Osteoblast (primary cell): Measurements from ENCODE around the gene SKIC2. TPM values are rescaled to one million over a fixed set of nuclear protein-coding genes. Genes with fewer than 3 reads are reported as not detected.
A peak's percentile ranks its signal among the peaks of the same experiment; 100 is the strongest.

Experiments used
- DNase-seq: peaks from one replicate; pipeline ENCODE4 v3.0.0; 2011; ENCODE audit warnings: low spot score, mixed read lengths; ENCODE audit not compliant: insufficient read length; ENCODE audit errors: missing footprints
- H2AFZ ChIP-seq: 2 replicates; pipeline ENCODE4 v1.6.0; 2011; ENCODE audit warnings: mild to moderate bottlenecking, low read length
- H3K27ac ChIP-seq: 2 replicates; pipeline ENCODE4 v1.5.1; 2011; ENCODE audit warnings: mild to moderate bottlenecking, low read depth, low read length, moderate library complexity
- H3K27me3 ChIP-seq: 2 replicates; pipeline ENCODE4 v1.6.0; 2012; ENCODE audit warnings: mild to moderate bottlenecking, control low read depth, inconsistent platforms, low read length, moderate library complexity; ENCODE audit not compliant: insufficient read depth
- H3K36me3 ChIP-seq: 2 replicates; pipeline ENCODE4 v1.5.1; 2011; ENCODE audit warnings: mild to moderate bottlenecking, low read length, control low read depth, moderate library complexity; ENCODE audit not compliant: insufficient read depth
- H3K4me1 ChIP-seq: 2 replicates; pipeline ENCODE4 v1.5.1; 2011; ENCODE audit warnings: mild to moderate bottlenecking, low read length, control low read depth, moderate library complexity; ENCODE audit not compliant: insufficient read depth
- H3K4me2 ChIP-seq: 2 replicates; pipeline ENCODE4 v1.6.0; 2011; ENCODE audit warnings: mild to moderate bottlenecking, low read length; ENCODE audit not compliant: insufficient read depth
- H3K4me3 ChIP-seq: fragments of 200-600 bp; sonication (generic); 3 replicates; pipeline ENCODE4 v1.5.1; 2012; ENCODE audit warnings: mild to moderate bottlenecking, low read length, inconsistent platforms; ENCODE audit not compliant: insufficient read depth
- H3K79me2 ChIP-seq: 2 replicates; pipeline ENCODE4 v1.6.0; 2012; ENCODE audit warnings: mild to moderate bottlenecking, low read length, control low read depth, inconsistent platforms; ENCODE audit not compliant: insufficient read depth
- H3K9me3 ChIP-seq: 2 replicates; pipeline ENCODE4 v1.5.1; 2011; ENCODE audit warnings: low read depth, low read length, control low read depth
- H4K20me1 ChIP-seq: 2 replicates; pipeline ENCODE4 v1.6.0; 2012; ENCODE audit warnings: mild to moderate bottlenecking, low read length, control low read depth; ENCODE audit not compliant: insufficient read depth
- total RNA-seq: library from RNA; depleted of rRNA; stranded (reverse); fragments of >200 nt; gene quantifications from 2 replicates; pipeline ENCODE4 v1.2.3, GENCODE V29; 2012
- TF ChIP-seq, protein P1 (sequence below): IDR thresholded peaks from 2 replicates; pipeline ENCODE4 v1.5.1; 2011; ENCODE audit warnings: mild to moderate bottlenecking, low read depth, low read length, moderate library complexity; ENCODE audit errors: extremely low read depth

SKIC2 gene
- total RNA-seq, 1 donor = 42.0 TPM

DNA sequence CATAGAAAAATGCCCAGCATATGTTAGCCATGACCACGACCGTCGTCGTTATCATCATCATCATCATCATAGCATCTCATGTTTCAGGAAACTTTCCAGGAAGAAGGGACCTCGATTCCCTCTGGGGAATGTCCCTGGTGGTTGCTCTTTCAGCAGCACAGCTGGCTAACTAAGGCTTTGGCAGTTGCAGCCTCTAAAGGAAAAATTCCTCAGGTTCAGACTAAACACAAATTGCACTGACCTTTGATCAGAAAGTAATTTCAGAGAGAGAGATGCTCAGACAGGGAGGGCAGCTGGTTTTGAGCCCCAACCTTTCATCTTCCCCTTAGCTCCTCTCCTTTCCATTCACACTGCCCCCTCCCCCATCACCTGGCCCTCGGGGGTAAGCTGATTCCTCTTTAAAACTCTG is 18.7 kb upstream of the SKIC2 start:
- peak overlapping the region; percentile 15 for H2AFZ ChIP-seq
- H3K36me3 ChIP-seq = no peaks in the 10 kb centered on the region
- H3K4me3 ChIP-seq = no peak overlapping the region
- H3K79me2 ChIP-seq = no peaks in the 10 kb centered on the region
- peaks cover 9% of the 10 kb centered on the region for H3K4me1 ChIP-seq
- H4K20me1 ChIP-seq = no peaks in the 10 kb centered on the region
- no peak overlapping the region for H3K27ac ChIP-seq
- peak; percentile 83 for DNase-seq
- H3K27me3 ChIP-seq = peaks cover 5% of the 10 kb centered on the region
- no peaks in the 10 kb centered on the region for H3K9me3 ChIP-seq
- H3K4me2 ChIP-seq = no peak overlapping the region
- TF ChIP-seq, protein P1, sequence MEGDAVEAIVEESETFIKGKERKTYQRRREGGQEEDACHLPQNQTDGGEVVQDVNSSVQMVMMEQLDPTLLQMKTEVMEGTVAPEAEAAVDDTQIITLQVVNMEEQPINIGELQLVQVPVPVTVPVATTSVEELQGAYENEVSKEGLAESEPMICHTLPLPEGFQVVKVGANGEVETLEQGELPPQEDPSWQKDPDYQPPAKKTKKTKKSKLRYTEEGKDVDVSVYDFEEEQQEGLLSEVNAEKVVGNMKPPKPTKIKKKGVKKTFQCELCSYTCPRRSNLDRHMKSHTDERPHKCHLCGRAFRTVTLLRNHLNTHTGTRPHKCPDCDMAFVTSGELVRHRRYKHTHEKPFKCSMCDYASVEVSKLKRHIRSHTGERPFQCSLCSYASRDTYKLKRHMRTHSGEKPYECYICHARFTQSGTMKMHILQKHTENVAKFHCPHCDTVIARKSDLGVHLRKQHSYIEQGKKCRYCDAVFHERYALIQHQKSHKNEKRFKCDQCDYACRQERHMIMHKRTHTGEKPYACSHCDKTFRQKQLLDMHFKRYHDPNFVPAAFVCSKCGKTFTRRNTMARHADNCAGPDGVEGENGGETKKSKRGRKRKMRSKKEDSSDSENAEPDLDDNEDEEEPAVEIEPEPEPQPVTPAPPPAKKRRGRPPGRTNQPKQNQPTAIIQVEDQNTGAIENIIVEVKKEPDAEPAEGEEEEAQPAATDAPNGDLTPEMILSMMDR = no peak

DNA sequence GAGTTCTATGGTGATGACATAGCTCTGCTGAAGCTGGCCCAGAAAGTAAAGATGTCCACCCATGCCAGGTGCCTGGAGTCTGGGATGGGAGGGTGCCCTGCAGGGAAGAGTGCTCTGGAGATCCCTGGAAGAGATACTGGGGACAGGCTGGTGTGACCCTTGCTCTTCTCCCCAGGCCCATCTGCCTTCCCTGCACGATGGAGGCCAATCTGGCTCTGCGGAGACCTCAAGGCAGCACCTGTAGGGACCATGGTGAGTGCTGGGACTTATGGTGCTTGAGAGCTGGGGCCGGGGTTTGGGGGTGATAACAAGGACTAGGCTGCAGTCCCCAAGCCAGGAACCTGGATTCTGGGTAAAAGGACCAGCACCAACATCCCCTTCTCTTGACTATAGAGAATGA is 15.2 kb upstream of the SKIC2 start:
- no peak overlapping the region for H2AFZ ChIP-seq
- peaks cover 5% of the 10 kb centered on the region for H3K27me3 ChIP-seq
- TF ChIP-seq, protein P1 = no peak

DNA sequence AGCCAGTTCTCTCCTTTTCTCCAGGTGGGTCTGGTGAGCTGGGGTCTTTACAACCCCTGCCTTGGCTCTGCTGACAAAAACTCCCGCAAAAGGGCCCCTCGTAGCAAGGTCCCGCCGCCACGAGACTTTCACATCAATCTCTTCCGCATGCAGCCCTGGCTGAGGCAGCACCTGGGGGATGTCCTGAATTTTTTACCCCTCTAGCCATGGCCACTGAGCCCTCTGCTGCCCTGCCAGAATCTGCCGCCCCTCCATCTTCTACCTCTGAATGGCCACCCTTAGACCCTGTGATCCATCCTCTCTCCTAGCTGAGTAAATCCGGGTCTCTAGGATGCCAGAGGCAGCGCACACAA is 13.8 kb upstream of the SKIC2 start:
- Histone ChIP-seq H3K4me3 (peak overlapping the region; percentile 68), H2AFZ (peak overlapping the region; percentile 87), H3K9me3 (no peaks in the 10 kb centered on the region), H3K27me3 (peaks cover 5% of the 10 kb centered on the region), H4K20me1 (no peaks in the 10 kb centered on the region), H3K79me2 (no peaks in the 10 kb centered on the region), H3K4me1 (peaks cover 24% of the 10 kb centered on the region), H3K4me2 (peak overlapping the region; percentile 94), H3K36me3 (no peaks in the 10 kb centered on the region), H3K27ac (peak overlapping the region; percentile 81)
- TF ChIP-seq, protein P1 = no peak
- DNase-seq = no peak

More for the DNA sequence above, 15.2 kb upstream of the SKIC2 start:
- Histone ChIP-seq H4K20me1 (no peaks in the 10 kb centered on the region), H3K4me3 (no peak overlapping the region), H3K79me2 (no peaks in the 10 kb centered on the region), H3K27ac (no peak overlapping the region), H3K36me3 (no peaks in the 10 kb centered on the region), H3K9me3 (no peaks in the 10 kb centered on the region), H3K4me2 (no peak overlapping the region), H3K4me1 (peaks cover 23% of the 10 kb centered on the region)
- DNase-seq = no peak

DNA sequence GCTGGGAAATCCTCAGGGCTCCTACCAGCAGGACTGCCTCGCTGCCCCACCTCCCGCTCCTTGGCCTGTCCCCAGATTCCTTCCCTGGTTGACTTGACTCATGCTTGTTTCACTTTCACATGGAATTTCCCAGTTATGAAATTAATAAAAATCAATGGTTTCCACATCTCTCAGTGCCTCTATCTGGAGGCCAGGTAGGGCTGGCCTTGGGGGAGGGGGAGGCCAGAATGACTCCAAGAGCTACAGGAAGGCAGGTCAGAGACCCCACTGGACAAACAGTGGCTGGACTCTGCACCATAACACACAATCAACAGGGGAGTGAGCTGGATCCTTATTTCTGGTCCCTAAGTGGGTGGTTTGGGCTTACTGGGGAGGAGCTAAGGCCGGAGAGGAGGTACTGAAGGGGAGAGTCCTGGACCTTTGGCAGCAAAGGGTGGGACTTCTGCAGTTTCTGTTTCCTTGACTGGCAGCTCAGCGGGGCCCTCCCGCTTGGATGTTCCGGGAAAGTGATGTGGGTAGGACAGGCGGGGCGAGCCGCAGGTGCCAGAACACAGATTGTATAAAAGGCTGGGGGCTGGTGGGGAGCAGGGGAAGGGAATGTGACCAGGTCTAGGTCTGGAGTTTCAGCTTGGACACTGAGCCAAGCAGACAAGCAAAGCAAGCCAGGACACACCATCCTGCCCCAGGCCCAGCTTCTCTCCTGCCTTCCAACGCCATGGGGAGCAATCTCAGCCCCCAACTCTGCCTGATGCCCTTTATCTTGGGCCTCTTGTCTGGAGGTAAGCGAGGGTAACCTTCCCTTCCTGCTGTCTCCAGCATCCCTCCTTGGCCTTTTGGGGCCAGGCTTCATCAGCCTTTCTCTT is 13.2 kb upstream of the SKIC2 start, which contains the start of gene CFB:
Gene CFB, plus strand, starts transcription at position 589 of the 863 bp plus-strand sequence. Its CDS starts 127 bp downstream, at position 716.
- peak within 1 kb of the TSS; percentile 68 for H3K4me3 ChIP-seq
- H2AFZ ChIP-seq = peak within 1 kb of the TSS; percentile 87
- no peaks in the 10 kb centered on the region for H3K9me3 ChIP-seq

More for the DNA sequence above, 13.2 kb upstream of the SKIC2 start, which contains the start of gene CFB:
- Histone ChIP-seq H3K4me2 (peak within 1 kb of the TSS; percentile 94), H3K36me3 (no peaks in the 10 kb centered on the region), H3K27ac (peak within 1 kb of the TSS; percentile 81), H4K20me1 (no peaks in the 10 kb centered on the region), H3K27me3 (peaks cover 5% of the 10 kb centered on the region), H3K4me1 (peaks cover 23% of the 10 kb centered on the region), H3K79me2 (no peaks in the 10 kb centered on the region)
- TF ChIP-seq, protein P1 = no peak
- peak; percentile 97 for DNase-seq
